ENCODE results near the gene NLRP5. TPM values are rescaled to one million over a fixed set of nuclear protein-coding genes. Genes with fewer than 3 reads are reported as not detected.

Gene NLRP5
- total and polyA plus RNA-seq, 2 of the 8 experiments (the other 6 are each of a cell fraction or from before 2014, with no cell fraction given): not detected

- TF ChIP-seq MAX (IDR thresholded peaks at IDR 0.05) (no peak), JUN (IDR thresholded peaks at IDR 0.05; ENCODE audit: low read depth, low read length) (no peak), CTBP2 (IDR thresholded peaks at IDR 0.05; ENCODE audit: borderline replicate concordance, insufficient read depth, insufficient read length, low read length) (no peak), EZH2 (IDR thresholded peaks at IDR 0.05; ENCODE audit: low read depth, low read length, severe bottlenecking) (no peak)
Measured at GRCh38 chr19:56088497-56089215, 102.1 kb downstream of the NLRP5 start (continued).
